GM23338 (cell line): ENCODE data around the gene FURIN.

Experiments used
- CREB1 ChIP-seq: fragments of 250-450 bp; sonication (Bioruptor Pico); IDR thresholded peaks from 2 replicates; pipeline ENCODE4 v1.5.0; 2020; ENCODE audit warnings: low read depth, mild to moderate bottlenecking, moderate library complexity
- CTCF ChIP-seq, 2 experiments: fragments of 200-600 bp in 1 of 2; sonication (generic) in 1 of 2; conservative IDR thresholded peaks; 2 replicates each; pipeline versions ENCODE4 v1.5.1 to v1.6.1; 2016 to 2017; ENCODE audit warnings: antibody characterized with exemption in 2 of 2, low read depth in 2 of 2, mild to moderate bottlenecking in 2 of 2, moderate library complexity in 1 of 2
- EZH2 ChIP-seq: fragments of 200-600 bp; sonication (generic); IDR thresholded peaks from one replicate; pipeline ENCODE4 v1.8.0; 2017; ENCODE audit warnings: antibody characterized with exemption, mild to moderate bottlenecking, low read depth; ENCODE audit not compliant: unreplicated experiment
- EZH2phosphoT487 ChIP-seq: fragments of 200-600 bp; sonication (generic); IDR thresholded peaks from one replicate; pipeline ENCODE4 v1.8.1; 2018; ENCODE audit warnings: antibody characterized with exemption; ENCODE audit not compliant: unreplicated experiment
- JUNB ChIP-seq: IDR thresholded peaks from one replicate; pipeline ENCODE4 v1.6.1; 2016; ENCODE audit warnings: antibody characterized with exemption; ENCODE audit not compliant: unreplicated experiment
- POLR2AphosphoS5 ChIP-seq: IDR thresholded peaks from 2 replicates; pipeline ENCODE4 v1.6.1; 2016; ENCODE audit warnings: antibody characterized with exemption, low read depth
- ZNF114 ChIP-seq: fragments of 250-450 bp; sonication (Bioruptor Pico); IDR thresholded peaks from 2 replicates; pipeline ENCODE4 v1.5.0; 2020; ENCODE audit warnings: mild to moderate bottlenecking, moderate library complexity
- ZNF331 ChIP-seq: fragments of 250-450 bp; sonication (Bioruptor Pico); IDR thresholded peaks from 2 replicates; pipeline ENCODE4 v1.5.0; 2020; ENCODE audit warnings: low read depth, mild to moderate bottlenecking, moderate library complexity
- TF ChIP-seq, protein P1 (sequence below): IDR thresholded peaks from one replicate; pipeline ENCODE4 v1.6.1; 2018; ENCODE audit warnings: antibody characterized with exemption; ENCODE audit not compliant: unreplicated experiment
- TF ChIP-seq, protein P2 (sequence below): fragments of 250-450 bp; sonication (Bioruptor Pico); IDR thresholded peaks from 2 replicates; pipeline ENCODE4 v1.5.0; 2020; ENCODE audit warnings: mild to moderate bottlenecking, moderate library complexity

GRCh38 chr15:90917569-90917968 is 49.2 kb downstream of the FURIN start:
- no peak for TF ChIP-seq CTCF (conservative IDR thresholded peaks at IDR 0.05; ENCODE audit: low read depth in 2 of 2)
- no peak for TF ChIP-seq EZH2phosphoT487
- TF ChIP-seq CREB1 = no peak
- TF ChIP-seq, protein P1, sequence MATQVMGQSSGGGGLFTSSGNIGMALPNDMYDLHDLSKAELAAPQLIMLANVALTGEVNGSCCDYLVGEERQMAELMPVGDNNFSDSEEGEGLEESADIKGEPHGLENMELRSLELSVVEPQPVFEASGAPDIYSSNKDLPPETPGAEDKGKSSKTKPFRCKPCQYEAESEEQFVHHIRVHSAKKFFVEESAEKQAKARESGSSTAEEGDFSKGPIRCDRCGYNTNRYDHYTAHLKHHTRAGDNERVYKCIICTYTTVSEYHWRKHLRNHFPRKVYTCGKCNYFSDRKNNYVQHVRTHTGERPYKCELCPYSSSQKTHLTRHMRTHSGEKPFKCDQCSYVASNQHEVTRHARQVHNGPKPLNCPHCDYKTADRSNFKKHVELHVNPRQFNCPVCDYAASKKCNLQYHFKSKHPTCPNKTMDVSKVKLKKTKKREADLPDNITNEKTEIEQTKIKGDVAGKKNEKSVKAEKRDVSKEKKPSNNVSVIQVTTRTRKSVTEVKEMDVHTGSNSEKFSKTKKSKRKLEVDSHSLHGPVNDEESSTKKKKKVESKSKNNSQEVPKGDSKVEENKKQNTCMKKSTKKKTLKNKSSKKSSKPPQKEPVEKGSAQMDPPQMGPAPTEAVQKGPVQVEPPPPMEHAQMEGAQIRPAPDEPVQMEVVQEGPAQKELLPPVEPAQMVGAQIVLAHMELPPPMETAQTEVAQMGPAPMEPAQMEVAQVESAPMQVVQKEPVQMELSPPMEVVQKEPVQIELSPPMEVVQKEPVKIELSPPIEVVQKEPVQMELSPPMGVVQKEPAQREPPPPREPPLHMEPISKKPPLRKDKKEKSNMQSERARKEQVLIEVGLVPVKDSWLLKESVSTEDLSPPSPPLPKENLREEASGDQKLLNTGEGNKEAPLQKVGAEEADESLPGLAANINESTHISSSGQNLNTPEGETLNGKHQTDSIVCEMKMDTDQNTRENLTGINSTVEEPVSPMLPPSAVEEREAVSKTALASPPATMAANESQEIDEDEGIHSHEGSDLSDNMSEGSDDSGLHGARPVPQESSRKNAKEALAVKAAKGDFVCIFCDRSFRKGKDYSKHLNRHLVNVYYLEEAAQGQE = no peak
- TF ChIP-seq EZH2 = no peak
- no peak for TF ChIP-seq POLR2AphosphoS5
- TF ChIP-seq ZNF331 (CRISPR knock-in tag) = no peak
- TF ChIP-seq ZNF114 (CRISPR knock-in tag) = no peak
- TF ChIP-seq JUNB = no peak
- TF ChIP-seq, protein P2, sequence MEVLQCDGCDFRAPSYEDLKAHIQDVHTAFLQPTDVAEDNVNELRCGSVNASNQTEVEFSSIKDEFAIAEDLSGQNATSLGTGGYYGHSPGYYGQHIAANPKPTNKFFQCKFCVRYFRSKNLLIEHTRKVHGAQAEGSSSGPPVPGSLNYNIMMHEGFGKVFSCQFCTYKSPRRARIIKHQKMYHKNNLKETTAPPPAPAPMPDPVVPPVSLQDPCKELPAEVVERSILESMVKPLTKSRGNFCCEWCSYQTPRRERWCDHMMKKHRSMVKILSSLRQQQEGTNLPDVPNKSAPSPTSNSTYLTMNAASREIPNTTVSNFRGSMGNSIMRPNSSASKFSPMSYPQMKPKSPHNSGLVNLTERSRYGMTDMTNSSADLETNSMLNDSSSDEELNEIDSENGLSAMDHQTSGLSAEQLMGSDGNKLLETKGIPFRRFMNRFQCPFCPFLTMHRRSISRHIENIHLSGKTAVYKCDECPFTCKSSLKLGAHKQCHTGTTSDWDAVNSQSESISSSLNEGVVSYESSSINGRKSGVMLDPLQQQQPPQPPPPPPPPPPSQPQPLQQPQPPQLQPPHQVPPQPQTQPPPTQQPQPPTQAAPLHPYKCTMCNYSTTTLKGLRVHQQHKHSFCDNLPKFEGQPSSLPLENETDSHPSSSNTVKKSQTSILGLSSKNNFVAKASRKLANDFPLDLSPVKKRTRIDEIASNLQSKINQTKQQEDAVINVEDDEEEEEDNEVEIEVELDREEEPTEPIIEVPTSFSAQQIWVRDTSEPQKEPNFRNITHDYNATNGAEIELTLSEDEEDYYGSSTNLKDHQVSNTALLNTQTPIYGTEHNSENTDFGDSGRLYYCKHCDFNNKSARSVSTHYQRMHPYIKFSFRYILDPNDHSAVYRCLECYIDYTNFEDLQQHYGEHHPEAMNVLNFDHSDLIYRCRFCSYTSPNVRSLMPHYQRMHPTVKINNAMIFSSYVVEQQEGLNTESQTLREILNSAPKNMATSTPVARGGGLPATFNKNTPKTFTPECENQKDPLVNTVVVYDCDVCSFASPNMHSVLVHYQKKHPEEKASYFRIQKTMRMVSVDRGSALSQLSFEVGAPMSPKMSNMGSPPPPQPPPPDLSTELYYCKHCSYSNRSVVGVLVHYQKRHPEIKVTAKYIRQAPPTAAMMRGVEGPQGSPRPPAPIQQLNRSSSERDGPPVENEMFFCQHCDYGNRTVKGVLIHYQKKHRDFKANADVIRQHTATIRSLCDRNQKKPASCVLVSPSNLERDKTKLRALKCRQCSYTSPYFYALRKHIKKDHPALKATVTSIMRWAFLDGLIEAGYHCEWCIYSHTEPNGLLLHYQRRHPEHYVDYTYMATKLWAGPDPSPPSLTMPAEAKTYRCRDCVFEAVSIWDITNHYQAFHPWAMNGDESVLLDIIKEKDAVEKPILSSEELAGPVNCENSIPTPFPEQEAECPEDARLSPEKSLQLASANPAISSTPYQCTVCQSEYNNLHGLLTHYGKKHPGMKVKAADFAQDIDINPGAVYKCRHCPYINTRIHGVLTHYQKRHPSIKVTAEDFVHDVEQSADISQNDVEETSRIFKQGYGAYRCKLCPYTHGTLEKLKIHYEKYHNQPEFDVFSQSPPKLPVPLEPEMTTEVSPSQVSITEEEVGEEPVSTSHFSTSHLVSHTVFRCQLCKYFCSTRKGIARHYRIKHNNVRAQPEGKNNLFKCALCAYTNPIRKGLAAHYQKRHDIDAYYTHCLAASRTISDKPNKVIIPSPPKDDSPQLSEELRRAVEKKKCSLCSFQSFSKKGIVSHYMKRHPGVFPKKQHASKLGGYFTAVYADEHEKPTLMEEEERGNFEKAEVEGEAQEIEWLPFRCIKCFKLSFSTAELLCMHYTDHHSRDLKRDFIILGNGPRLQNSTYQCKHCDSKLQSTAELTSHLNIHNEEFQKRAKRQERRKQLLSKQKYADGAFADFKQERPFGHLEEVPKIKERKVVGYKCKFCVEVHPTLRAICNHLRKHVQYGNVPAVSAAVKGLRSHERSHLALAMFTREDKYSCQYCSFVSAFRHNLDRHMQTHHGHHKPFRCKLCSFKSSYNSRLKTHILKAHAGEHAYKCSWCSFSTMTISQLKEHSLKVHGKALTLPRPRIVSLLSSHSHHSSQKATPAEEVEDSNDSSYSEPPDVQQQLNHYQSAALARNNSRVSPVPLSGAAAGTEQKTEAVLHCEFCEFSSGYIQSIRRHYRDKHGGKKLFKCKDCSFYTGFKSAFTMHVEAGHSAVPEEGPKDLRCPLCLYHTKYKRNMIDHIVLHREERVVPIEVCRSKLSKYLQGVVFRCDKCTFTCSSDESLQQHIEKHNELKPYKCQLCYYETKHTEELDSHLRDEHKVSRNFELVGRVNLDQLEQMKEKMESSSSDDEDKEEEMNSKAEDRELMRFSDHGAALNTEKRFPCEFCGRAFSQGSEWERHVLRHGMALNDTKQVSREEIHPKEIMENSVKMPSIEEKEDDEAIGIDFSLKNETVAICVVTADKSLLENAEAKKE (CRISPR knock-in tag) = no peak
